Measurements from ENCODE around the gene THSD8.

The THSD8 gene

DNA sequence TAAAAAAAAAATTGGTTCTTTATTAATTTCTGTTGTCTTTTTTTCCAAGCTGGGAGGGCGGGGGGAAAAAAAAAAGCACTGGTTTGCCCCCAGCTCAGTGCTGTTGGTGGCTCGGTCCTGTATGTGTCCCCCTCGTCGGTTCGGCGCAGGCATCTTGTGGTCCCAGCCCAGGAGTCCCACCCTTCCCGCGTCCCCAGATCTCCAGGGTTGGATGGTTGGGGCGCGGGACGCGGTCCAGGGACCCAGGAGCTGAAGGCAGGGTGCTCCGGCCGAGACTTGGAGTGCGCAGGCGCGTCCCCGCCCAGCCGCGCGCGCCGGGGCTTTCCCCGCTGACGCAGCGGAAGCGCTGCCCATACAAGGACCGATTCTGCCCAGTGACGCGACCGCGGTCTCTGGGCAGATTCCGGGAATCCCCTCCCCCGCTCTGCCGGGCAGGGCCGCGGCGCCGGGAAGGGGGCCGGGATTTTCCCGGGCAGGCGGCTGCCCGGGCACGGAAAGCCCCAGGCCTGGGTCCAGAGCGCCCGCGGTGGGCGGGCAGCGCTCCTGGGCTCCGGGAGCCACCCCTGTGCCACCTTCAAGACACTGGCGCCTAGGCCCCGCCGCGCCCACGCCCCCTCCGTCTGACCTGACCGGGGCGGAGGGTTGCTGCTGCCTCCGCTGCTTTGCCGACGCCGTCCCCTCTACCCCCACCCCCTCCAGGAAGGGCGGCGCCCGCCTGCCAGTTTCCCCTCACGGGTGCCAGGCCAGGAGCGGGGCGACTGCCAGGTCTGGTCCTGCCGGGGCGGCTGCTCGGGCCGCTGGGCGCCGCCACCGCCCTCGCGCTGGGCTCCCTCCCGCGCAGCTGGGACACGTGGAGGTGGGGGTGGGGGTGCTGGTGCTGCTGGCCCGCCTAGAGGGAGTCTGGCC, 8.3 kb upstream of the THSD8 start (continued):
- TF ChIP-seq, protein P1, sequence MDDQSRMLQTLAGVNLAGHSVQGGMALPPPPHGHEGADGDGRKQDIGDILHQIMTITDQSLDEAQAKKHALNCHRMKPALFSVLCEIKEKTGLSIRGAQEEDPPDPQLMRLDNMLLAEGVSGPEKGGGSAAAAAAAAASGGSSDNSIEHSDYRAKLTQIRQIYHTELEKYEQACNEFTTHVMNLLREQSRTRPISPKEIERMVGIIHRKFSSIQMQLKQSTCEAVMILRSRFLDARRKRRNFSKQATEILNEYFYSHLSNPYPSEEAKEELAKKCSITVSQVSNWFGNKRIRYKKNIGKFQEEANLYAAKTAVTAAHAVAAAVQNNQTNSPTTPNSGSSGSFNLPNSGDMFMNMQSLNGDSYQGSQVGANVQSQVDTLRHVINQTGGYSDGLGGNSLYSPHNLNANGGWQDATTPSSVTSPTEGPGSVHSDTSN (CRISPR knock-in tag; IDR thresholded peaks at IDR 0.05): peak; percentile 69; the same call in 1 of the 2 replicates
- TF ChIP-seq ZNF362 (tag by site-specific recombination; IDR thresholded peaks at IDR 0.05) (peak; percentile 91), KLF10 (tag by site-specific recombination; IDR thresholded peaks at IDR 0.05) (peak; percentile 83), ZBTB8A (tag by site-specific recombination; IDR thresholded peaks at IDR 0.05) (peak; percentile 75; the same call in 1 of the 2 replicates), ZNF585B (tag by site-specific recombination; IDR thresholded peaks at IDR 0.05) (no peak), ZBTB26 (tag by site-specific recombination; optimal IDR thresholded peaks at IDR 0.05) (peak; percentile 94), MYNN (tag by site-specific recombination; IDR thresholded peaks at IDR 0.05; ENCODE audit: borderline replicate concordance) (no peak), ZSCAN30 (tag by site-specific recombination; IDR thresholded peaks at IDR 0.05) (peak; percentile 60), ZSCAN16 (tag by site-specific recombination; IDR thresholded peaks at IDR 0.05) (no peak), ZBTB48 (tag by site-specific recombination; IDR thresholded peaks at IDR 0.05) (peak; percentile 77), SP7 (tag by site-specific recombination; IDR thresholded peaks at IDR 0.05) (peak; percentile 29; the same call in 1 of the 2 replicates), ZNF366 (tag by site-specific recombination; conservative IDR thresholded peaks at IDR 0.05) (no peak), WT1 (tag by site-specific recombination; IDR thresholded peaks at IDR 0.05) (no peak), SP3 (tag by site-specific recombination; IDR thresholded peaks at IDR 0.05) (peak; percentile 83), ZNF791 (tag by site-specific recombination; IDR thresholded peaks at IDR 0.05) (no peak), ZNF157 (tag by site-specific recombination; IDR thresholded peaks at IDR 0.05) (no peak), ZBTB7A (tag by site-specific recombination; IDR thresholded peaks at IDR 0.05; ENCODE audit: low read depth) (no peak), KLF9 (tag by site-specific recombination; IDR thresholded peaks at IDR 0.05; ENCODE audit: low read depth) (peak; percentile 90), ZNF24 (tag by site-specific recombination; IDR thresholded peaks at IDR 0.05) (no peak), KLF7 (tag by site-specific recombination; IDR thresholded peaks at IDR 0.05; ENCODE audit: borderline replicate concordance) (peak; percentile 34; the same call in 1 of the 2 replicates), ZBTB20 (tag by site-specific recombination; IDR thresholded peaks at IDR 0.05) (peak; percentile 97), GLIS1 (tag by site-specific recombination; IDR thresholded peaks at IDR 0.05) (peak; percentile 63), ZNF335 (tag by site-specific recombination; conservative IDR thresholded peaks at IDR 0.05) (peak; percentile 88), ZIC2 (tag by site-specific recombination; IDR thresholded peaks at IDR 0.05) (peak; percentile 26; the same call in 1 of the 2 replicates), ZNF600 (tag by site-specific recombination; IDR thresholded peaks at IDR 0.05) (peak; percentile 21; the same call in 1 of the 2 replicates)
- TF ChIP-seq, protein P2, sequence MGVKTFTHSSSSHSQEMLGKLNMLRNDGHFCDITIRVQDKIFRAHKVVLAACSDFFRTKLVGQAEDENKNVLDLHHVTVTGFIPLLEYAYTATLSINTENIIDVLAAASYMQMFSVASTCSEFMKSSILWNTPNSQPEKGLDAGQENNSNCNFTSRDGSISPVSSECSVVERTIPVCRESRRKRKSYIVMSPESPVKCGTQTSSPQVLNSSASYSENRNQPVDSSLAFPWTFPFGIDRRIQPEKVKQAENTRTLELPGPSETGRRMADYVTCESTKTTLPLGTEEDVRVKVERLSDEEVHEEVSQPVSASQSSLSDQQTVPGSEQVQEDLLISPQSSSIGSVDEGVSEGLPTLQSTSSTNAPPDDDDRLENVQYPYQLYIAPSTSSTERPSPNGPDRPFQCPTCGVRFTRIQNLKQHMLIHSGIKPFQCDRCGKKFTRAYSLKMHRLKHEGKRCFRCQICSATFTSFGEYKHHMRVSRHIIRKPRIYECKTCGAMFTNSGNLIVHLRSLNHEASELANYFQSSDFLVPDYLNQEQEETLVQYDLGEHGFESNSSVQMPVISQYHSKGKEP (tag by site-specific recombination; IDR thresholded peaks at IDR 0.05): no peak
- TF ChIP-seq, protein P3, sequence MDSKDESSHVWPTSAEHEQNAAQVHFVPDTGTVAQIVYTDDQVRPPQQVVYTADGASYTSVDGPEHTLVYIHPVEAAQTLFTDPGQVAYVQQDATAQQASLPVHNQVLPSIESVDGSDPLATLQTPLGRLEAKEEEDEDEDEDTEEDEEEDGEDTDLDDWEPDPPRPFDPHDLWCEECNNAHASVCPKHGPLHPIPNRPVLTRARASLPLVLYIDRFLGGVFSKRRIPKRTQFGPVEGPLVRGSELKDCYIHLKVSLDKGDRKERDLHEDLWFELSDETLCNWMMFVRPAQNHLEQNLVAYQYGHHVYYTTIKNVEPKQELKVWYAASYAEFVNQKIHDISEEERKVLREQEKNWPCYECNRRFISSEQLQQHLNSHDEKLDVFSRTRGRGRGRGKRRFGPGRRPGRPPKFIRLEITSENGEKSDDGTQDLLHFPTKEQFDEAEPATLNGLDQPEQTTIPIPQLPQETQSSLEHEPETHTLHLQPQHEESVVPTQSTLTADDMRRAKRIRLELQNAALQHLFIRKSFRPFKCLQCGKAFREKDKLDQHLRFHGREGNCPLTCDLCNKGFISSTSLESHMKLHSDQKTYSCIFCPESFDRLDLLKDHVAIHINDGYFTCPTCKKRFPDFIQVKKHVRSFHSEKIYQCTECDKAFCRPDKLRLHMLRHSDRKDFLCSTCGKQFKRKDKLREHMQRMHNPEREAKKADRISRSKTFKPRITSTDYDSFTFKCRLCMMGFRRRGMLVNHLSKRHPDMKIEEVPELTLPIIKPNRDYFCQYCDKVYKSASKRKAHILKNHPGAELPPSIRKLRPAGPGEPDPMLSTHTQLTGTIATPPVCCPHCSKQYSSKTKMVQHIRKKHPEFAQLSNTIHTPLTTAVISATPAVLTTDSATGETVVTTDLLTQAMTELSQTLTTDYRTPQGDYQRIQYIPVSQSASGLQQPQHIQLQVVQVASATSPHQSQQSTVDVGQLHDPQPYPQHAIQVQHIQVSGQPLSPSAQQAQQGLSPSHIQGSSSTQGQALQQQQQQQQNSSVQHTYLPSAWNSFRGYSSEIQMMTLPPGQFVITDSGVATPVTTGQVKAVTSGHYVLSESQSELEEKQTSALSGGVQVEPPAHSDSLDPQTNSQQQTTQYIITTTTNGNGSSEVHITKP (tag by site-specific recombination; IDR thresholded peaks at IDR 0.05): peak; percentile 87
- TF ChIP-seq, protein P4, sequence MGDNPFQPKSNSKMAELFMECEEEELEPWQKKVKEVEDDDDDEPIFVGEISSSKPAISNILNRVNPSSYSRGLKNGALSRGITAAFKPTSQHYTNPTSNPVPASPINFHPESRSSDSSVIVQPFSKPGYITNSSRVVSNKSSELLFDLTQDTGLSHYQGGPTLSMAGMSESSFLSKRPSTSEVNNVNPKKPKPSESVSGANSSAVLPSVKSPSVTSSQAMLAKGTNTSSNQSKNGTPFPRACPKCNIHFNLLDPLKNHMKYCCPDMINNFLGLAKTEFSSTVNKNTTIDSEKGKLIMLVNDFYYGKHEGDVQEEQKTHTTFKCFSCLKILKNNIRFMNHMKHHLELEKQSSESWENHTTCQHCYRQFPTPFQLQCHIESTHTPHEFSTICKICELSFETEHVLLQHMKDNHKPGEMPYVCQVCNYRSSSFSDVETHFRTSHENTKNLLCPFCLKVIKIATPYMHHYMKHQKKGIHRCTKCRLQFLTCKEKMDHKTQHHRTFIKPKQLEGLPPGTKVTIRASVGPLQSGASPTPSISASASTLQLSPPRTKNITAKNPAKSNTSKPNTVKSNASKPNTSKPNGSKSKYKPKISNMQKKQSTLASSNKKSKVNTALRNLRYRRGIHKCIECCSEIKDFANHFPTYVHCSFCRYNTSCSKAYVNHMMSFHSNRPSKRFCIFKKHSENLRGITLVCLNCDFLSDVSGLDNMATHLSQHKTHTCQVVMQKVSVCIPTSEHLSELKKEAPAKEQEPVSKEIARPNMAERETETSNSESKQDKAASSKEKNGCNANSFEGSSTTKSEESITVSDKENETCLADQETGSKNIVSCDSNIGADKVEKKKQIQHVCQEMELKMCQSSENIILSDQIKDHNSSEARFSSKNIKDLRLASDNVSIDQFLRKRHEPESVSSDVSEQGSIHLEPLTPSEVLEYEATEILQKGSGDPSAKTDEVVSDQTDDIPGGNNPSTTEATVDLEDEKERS (tag by site-specific recombination; IDR thresholded peaks at IDR 0.05): no peak
